HG03457 (cell line): ENCODE measurements around the gene ACE.

Experiments used
- ATAC-seq: cut with Tn5 transposase; IDR thresholded peaks from one replicate; pipeline ENCODE4 v1.9.1; 2021; ENCODE audit warnings: moderate number of reproducible peaks; ENCODE audit not compliant: unreplicated experiment

The ACE gene

GRCh38 chr17:63512896-63513644, 36.2 kb downstream of the ACE start:
- no peak for ATAC-seq

GRCh38 chr17:63514477-63514876, 37.6 kb downstream of the ACE start:
- ATAC-seq = no peak

GRCh38 chr17:63514974-63515373, 38.1 kb downstream of the ACE start:
- no peak for ATAC-seq

GRCh38 chr17:63515426-63515825, 38.6 kb downstream of the ACE start:
- no peak for ATAC-seq

GRCh38 chr17:63516910-63517824, 40.3 kb downstream of the ACE start:
- ATAC-seq = no peak

GRCh38 chr17:63517825-63518534, 41.1 kb downstream of the ACE start:
- ATAC-seq = no peak

- no peak for ATAC-seq
Observed at GRCh38 chr17:63519116-63519881, 42.4 kb downstream of the ACE start.

GRCh38 chr17:63519972-63520882, 43.4 kb downstream of the ACE start:
- no peak for ATAC-seq

GRCh38 chr17:63523253-63523855, 46.5 kb downstream of the ACE start, which contains the start of gene KCNH6:
Gene KCNH6 (plus strand): TSS chr17:63523358. CDS start chr17:63523414, 56 bp downstream.
- no peak for ATAC-seq

GRCh38 chr17:63524051-63524450, 47.2 kb downstream of the ACE start:
- no peak for ATAC-seq

- ATAC-seq = no peak
Observed at GRCh38 chr17:63525190-63525946, 48.5 kb downstream of the ACE start.

- no peak for ATAC-seq
Observed at GRCh38 chr17:63526861-63527260, 50.0 kb downstream of the ACE start.

- no peak for ATAC-seq
Observed at GRCh38 chr17:63528183-63528582, 51.3 kb downstream of the ACE start.

GRCh38 chr17:63529711-63530556, 53.1 kb downstream of the ACE start:
- no peak for ATAC-seq

GRCh38 chr17:63530557-63531021, 53.7 kb downstream of the ACE start:
- ATAC-seq = no peak

GRCh38 chr17:63531022-63531965, 54.4 kb downstream of the ACE start:
- no peak for ATAC-seq
